ENCODE results near the gene TBC1D16.

The TBC1D16 gene

DNA sequence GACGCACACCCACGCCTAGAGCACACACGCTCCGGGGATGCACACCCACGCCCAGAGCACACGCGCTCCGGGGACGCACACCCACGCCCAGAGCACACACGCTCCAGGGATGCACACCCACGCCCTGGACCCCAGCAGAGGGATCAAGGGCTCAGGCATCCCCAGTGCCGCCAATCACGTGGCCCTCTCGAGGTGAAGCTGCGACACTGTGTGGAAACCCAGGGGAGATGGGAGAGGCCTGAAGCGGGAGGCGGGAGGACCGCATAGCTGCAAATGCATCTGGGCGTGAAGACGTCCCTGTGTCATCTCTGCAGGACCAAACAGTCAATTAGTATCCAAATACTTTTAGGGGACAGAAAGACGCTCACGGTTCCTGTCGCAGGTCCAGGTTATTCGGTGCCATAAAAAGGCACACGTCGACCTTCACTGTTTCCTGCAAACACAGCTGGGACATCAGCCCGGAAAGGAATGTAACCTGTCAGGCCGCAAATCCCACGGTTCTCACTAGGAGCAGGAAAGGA, 56.4 kb downstream of the TBC1D16 start:
- ChIA-PET POLR2A (no interaction called here), CTCF (interaction anchor here (0.9 to 2.3 kb wide), 7 partner anchors 11 to 238 kb away, joined by 3 to 5 read pairs (median 4); no protein-coding TSS in a partner anchor)
- H3K4me3 ChIP-seq (ENCODE audit: low read depth, low read length), result no peak overlapping the region
- TF ChIP-seq, protein P1, sequence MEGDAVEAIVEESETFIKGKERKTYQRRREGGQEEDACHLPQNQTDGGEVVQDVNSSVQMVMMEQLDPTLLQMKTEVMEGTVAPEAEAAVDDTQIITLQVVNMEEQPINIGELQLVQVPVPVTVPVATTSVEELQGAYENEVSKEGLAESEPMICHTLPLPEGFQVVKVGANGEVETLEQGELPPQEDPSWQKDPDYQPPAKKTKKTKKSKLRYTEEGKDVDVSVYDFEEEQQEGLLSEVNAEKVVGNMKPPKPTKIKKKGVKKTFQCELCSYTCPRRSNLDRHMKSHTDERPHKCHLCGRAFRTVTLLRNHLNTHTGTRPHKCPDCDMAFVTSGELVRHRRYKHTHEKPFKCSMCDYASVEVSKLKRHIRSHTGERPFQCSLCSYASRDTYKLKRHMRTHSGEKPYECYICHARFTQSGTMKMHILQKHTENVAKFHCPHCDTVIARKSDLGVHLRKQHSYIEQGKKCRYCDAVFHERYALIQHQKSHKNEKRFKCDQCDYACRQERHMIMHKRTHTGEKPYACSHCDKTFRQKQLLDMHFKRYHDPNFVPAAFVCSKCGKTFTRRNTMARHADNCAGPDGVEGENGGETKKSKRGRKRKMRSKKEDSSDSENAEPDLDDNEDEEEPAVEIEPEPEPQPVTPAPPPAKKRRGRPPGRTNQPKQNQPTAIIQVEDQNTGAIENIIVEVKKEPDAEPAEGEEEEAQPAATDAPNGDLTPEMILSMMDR (IDR thresholded peaks at IDR 0.05; ENCODE audit: insufficient read depth, low read length, missing control alignments), result no peak
- DNase-seq (ENCODE audit: low read depth, low spot score), result no peak

DNA sequence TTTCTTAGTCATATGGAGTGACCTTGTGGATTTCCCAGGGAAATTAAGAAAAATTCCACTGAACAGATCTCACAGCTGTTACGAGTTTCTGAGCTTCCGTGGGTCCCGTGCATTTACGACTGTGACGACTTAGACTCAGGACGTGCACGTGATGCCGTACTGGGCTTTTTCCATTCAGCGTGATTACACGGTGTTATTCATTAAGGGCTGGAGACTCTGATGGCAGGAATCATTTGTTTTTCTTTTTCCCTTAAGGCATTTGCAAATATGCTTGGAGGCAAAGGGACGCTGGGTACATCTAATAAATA, 57.2 kb downstream of the TBC1D16 start:
- ChIA-PET POLR2A (no interaction called here), CTCF (interaction anchor here (1.4 to 2.3 kb wide), 4 partner anchors 10 to 30 kb away, joined by 3 to 7 read pairs (median 4); no protein-coding TSS in a partner anchor)
- H3K4me3 ChIP-seq (ENCODE audit: low read depth, low read length), result no peak overlapping the region
- TF ChIP-seq, protein P1 (IDR thresholded peaks at IDR 0.05; ENCODE audit: insufficient read depth, low read length, missing control alignments), result no peak
- no peak for DNase-seq (ENCODE audit: low read depth, low spot score)

DNA sequence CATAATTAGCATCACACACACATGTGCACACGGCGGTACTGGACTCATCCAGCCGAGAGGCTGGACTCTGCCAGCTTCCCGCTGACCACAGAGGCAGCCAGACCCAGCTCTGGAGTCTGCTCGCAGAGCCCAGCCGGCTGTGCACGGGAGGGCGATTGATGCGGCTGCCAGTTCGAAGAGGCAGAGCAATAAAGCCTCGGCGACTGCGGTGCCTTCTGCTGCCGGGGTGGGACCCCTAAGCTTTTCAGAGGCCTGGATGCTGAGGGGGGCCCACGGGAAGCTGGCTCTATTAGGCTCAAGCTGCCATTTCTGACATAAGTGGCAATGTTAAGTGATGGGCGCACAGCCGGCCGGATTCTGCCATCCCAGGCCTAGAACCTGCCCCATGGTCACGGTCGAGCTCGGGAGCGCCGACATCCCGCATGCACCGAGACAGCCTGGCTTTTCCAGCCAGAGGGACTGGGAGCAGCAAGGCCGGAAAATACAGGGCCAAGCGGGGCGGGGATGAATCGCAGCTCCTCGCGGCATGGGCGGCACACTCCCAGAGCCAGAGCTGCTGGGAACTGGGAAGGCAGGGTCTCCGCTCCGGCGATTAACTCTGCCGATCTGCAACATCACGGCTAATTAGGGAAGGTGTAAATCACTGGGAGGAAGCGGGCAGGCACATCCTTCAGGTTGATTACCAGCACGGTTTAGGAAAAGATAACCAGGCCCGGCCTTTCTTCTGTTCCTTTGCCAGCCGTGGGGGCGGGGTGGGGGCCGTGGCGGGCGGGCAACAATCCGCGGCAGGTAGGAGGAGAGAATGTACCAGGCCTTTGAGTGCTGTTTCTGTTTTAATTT, 57.7 kb downstream of the TBC1D16 start:
- ChIA-PET CTCF (interaction anchor here (0.9 to 2.3 kb wide), 5 partner anchors 10 to 232 kb away, joined by 3 to 7 read pairs (median 3); no protein-coding TSS in a partner anchor), POLR2A (no interaction called here)
- DNase-seq (ENCODE audit: low read depth, low spot score), result no peak
- TF ChIP-seq, protein P1 (IDR thresholded peaks at IDR 0.05; ENCODE audit: insufficient read depth, low read length, missing control alignments), result no peak
- no peak overlapping the region for H3K4me3 ChIP-seq (ENCODE audit: low read depth, low read length)

DNA sequence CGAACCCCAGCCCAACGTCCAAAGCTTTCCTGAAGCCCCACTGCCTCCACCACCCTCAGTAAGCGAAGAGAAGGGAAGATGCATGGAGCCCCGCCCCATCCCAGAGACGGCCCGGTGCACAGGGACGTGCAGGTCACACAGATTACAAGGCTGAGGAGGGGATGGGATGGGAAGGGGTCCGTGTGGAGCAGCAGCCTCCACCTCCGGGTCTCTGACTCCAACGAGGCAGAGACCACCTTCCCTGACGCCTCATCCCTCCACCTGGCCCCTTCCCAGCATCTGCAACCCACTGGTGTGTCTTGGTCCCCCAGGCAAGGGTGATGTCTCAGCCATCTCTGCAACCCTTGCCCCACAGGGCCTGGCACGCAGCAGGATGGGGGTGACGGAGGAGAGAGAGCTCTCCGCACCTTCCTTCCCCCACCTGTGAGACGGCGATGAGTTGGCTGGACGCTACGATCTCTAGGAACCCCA, 58.5 kb downstream of the TBC1D16 start:
- DNase-seq (ENCODE audit: low read depth, low spot score), result no peak
- TF ChIP-seq, protein P1 (IDR thresholded peaks at IDR 0.05; ENCODE audit: insufficient read depth, low read length, missing control alignments), result no peak
- ChIA-PET CTCF (interaction anchor here (0.7 to 1.6 kb wide), 4 partner anchors 13 to 231 kb away, joined by 3 to 7 read pairs (median 3); no protein-coding TSS in a partner anchor), POLR2A (no interaction called here)
- no peak overlapping the region for H3K4me3 ChIP-seq (ENCODE audit: low read depth, low read length)

DNA sequence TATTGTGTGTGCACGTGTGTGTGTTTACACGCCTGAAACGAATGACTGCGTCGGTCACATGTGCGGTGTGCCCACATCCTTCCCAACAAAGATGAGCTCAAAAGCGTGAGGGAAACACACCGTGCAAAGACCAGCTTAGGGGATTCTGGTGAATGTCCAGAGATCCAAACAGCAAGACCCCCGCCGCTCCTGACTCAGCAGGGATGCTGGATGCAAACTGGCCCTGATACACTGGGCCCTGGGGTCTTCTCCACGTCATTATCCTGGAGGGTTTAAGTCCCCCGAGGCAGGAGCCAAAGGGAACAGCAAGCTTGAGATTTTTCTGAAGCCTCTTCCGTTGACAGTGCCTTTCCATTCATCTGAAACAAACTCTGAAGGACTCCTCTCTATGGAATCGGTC, 59.2 kb downstream of the TBC1D16 start:
- CTCF ChIA-PET, result interaction anchor here (0.7 kb wide), 1 partner anchor 132 kb away, joined by 3 read pairs; no protein-coding TSS in a partner anchor
- H3K4me3 ChIP-seq (ENCODE audit: low read depth, low read length), result no peak overlapping the region
- POLR2A ChIA-PET, result no interaction called here

More for the DNA sequence above, 59.2 kb downstream of the TBC1D16 start:
- TF ChIP-seq, protein P1 (IDR thresholded peaks at IDR 0.05; ENCODE audit: insufficient read depth, low read length, missing control alignments), result no peak
- no peak for DNase-seq (ENCODE audit: low read depth, low spot score)

Data from AG04449 (cell line).